Measurements from ENCODE around the gene MYH6.
"Not testable (repeated sequence)": the region's sequence is repeated elsewhere in the genome, so short reads cannot be mapped to it uniquely, and the experiment has no call there.

DNA sequence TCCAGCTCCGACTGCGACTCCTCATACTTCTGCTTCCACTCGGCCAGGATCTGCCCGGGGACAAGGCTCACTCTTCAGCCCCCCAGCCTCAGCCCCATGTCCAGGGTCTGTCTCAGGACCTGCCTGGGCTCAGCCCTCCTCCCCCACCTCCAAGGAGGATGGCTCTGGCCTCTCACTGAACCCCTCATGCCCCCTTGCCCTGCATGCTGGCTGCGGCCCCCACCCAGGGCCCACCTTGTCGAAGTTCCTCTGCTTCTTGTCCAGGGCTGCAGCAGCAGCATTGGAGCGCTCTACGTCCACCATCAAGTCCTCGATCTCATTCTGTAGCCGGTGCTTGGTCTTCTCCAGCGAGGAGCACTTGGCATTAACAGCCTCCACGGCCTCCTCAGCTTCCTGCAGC lies 9.2 kb upstream of the MYH6 start:
- TF ChIP-seq RAD21 (IDR thresholded peaks at IDR 0.05); YY1 (IDR thresholded peaks at IDR 0.05); CTCF (IDR thresholded peaks at IDR 0.05; ENCODE audit: low read depth, low read length, missing input control): not testable (repeated sequence)

All from liver (tissue), 3 donors.